Measurements from ENCODE around the gene ATG14.

The ATG14 gene

GRCh38 chr14:55448141-55448614, 36.5 kb upstream of the ATG14 start:
- no peaks in the 10 kb centered on the region for H3K27me3 ChIP-seq (ENCODE audit: control insufficient read depth, insufficient read depth, low read length)
- H3K9me3 ChIP-seq (ENCODE audit: control insufficient read depth, low read length) = no peaks in the 10 kb centered on the region
- no peak overlapping the region for H3K9ac ChIP-seq (ENCODE audit: low read length)
- no peak overlapping the region for H3K4me3 ChIP-seq (ENCODE audit: low read length)
- no peaks in the 10 kb centered on the region for H3K36me3 ChIP-seq (ENCODE audit: control insufficient read depth, insufficient read depth, low read length)
- peaks cover 26% of the 10 kb centered on the region for H3K4me1 ChIP-seq (ENCODE audit: control insufficient read depth, insufficient read depth, low read length)

DNA sequence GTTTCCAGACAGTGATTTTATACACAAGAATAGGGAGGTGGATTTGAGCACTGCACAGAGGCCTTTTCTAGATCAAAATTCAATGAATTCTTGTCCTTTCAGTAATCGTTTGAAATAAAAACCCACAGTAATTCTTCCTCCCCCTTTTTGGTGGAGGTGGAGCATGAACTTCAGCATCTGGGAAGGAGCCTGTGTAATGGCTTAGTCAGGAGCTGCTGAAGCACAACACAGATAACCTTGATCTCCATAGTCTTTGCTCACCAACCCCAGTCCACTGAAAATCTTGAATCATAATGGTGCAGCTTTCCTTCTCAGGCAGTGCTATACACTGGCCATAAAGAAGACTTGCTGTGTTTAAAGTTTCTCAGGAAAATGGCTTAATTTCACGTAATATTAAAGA, 35.2 kb upstream of the ATG14 start:
- no peak overlapping the region for H3K4me3 ChIP-seq (ENCODE audit: low read length)
- H3K4me1 ChIP-seq (ENCODE audit: control insufficient read depth, insufficient read depth, low read length) = peaks cover 26% of the 10 kb centered on the region
- no peak overlapping the region for H3K9ac ChIP-seq (ENCODE audit: low read length)
- H3K36me3 ChIP-seq (ENCODE audit: control insufficient read depth, insufficient read depth, low read length) = no peaks in the 10 kb centered on the region
- H3K27me3 ChIP-seq (ENCODE audit: control insufficient read depth, insufficient read depth, low read length) = no peaks in the 10 kb centered on the region
- no peaks in the 10 kb centered on the region for H3K9me3 ChIP-seq (ENCODE audit: control insufficient read depth, low read length)

- H3K9me3 ChIP-seq (ENCODE audit: control insufficient read depth, low read length) = no peaks in the 10 kb centered on the region
- H3K4me1 ChIP-seq (ENCODE audit: control insufficient read depth, insufficient read depth, low read length) = peaks cover 20% of the 10 kb centered on the region
- no peaks in the 10 kb centered on the region for H3K36me3 ChIP-seq (ENCODE audit: control insufficient read depth, insufficient read depth, low read length)
- H3K9ac ChIP-seq (ENCODE audit: low read length) = no peak overlapping the region
- no peak overlapping the region for H3K4me3 ChIP-seq (ENCODE audit: low read length)
- H3K27me3 ChIP-seq (ENCODE audit: control insufficient read depth, insufficient read depth, low read length) = no peaks in the 10 kb centered on the region
These were observed 34.6 kb upstream of the ATG14 start for GRCh38 chr14:55446127-55446736.

DNA sequence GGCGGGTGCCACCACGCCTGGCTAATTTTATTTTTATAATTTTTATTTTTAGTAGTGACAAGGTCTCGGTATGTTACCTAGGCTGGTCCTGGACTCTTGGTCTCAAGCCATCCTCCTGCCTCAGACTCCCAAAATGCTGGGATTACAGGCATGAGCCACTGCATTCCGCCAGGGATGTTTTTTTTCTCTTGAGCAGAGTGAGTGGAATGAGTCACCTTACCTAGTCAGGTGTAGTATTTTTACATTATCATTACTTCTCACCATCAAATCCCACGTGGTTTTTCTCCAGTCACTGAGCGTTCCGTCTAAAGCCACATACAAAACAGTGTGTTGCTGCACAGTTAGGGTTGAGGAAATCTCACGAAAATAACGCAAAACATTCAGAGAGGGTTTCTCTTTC, 29.7 kb upstream of the ATG14 start:
- Histone ChIP-seq H3K4me1 (ENCODE audit: control insufficient read depth, insufficient read depth, low read length) (no peaks in the 10 kb centered on the region), H3K9me3 (ENCODE audit: control insufficient read depth, low read length) (no peaks in the 10 kb centered on the region), H3K27me3 (ENCODE audit: control insufficient read depth, insufficient read depth, low read length) (peaks cover 4% of the 10 kb centered on the region), H3K4me3 (ENCODE audit: low read length) (no peak overlapping the region), H3K9ac (ENCODE audit: low read length) (no peak overlapping the region), H3K36me3 (ENCODE audit: control insufficient read depth, insufficient read depth, low read length) (no peaks in the 10 kb centered on the region)

DNA sequence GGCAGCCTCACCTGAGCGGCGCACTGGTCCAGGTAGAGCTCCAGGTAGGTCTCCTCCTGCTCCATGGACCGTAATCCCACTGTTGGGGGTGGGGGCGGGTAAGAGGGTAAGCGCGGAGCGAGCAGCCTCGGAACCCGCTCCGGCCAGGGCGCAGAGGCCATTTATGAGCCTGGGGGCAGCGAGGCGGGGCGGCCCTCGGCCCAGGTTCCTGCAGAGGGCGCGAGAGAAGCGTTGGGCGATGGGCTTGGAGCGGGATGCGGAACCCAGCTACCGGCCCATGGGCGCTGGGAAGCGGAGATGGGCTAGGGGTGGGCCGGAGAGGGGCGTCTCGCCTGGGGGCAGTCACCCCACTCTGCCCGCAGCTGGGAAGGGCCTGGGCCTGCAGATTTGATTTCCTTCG, 28.8 kb upstream of the ATG14 start, which contains the start of gene TBPL2:
Gene TBPL2, minus strand, starts transcription at position 232 of the 400 bp plus-strand sequence. Its CDS starts 167 bp downstream, at position 65.
- H3K36me3 ChIP-seq (ENCODE audit: control insufficient read depth, insufficient read depth, low read length) = no peaks in the 10 kb centered on the region
- no peak within 1 kb of the TSS for H3K9ac ChIP-seq (ENCODE audit: low read length)
- H3K4me1 ChIP-seq (ENCODE audit: control insufficient read depth, insufficient read depth, low read length) = no peaks in the 10 kb centered on the region
- no peak within 1 kb of the TSS for H3K4me3 ChIP-seq (ENCODE audit: low read length)
- peaks cover 4% of the 10 kb centered on the region for H3K27me3 ChIP-seq (ENCODE audit: control insufficient read depth, insufficient read depth, low read length)
- no peaks in the 10 kb centered on the region for H3K9me3 ChIP-seq (ENCODE audit: control insufficient read depth, low read length)

DNA sequence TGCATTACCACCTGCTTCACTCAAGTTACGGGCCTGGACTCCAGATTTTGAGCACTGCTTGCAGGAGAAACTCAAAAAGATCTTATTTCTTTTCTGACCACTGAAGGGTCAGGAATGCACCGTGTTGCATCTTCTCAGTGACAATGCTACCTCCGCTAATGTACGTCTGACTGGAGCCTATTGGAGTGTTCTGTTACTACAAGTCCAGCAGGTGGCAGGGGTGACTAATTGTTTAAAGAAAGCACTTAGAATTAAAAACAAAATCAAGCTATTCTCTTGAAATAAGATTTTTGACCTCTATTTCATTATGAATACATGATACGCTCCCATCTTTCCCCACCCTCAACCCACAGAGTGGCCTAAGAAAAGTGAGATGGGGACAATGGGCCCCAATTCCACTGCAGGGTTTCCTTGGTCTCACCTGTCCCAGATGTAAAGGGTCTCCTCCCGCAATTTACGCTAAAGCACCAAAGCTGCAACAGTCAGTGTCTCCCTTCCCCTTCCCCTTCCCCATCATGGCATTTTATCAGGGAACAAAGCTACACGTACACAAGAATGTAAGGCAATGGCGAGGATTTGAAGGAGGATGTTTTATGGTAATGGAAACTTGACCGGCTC, 26.5 kb upstream of the ATG14 start:
- Histone ChIP-seq H3K9me3 (ENCODE audit: control insufficient read depth, low read length) (no peaks in the 10 kb centered on the region), H3K4me1 (ENCODE audit: control insufficient read depth, insufficient read depth, low read length) (no peaks in the 10 kb centered on the region), H3K36me3 (ENCODE audit: control insufficient read depth, insufficient read depth, low read length) (no peaks in the 10 kb centered on the region), H3K27me3 (ENCODE audit: control insufficient read depth, insufficient read depth, low read length) (peaks cover 4% of the 10 kb centered on the region), H3K4me3 (ENCODE audit: low read length) (no peak overlapping the region), H3K9ac (ENCODE audit: low read length) (no peak overlapping the region)

DNA sequence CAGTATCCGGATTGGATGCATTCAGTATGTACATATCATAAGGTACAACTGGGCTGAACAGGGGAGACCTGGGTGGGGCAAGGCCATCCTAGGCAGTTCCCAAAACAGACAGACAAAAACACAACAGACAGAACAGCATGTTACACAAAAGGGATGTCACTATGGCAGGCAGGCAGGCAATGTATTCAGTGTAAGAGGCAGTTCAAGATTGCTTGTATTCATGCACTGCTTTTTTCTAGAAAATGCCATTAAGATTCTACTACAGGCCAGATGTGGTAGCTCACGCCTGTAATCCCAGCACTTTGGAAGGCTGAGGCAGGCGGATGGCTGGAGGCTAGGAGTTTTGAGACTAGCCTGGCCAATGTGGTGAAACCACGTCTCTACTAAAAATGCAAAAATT, 25.3 kb upstream of the ATG14 start:
- H3K27me3 ChIP-seq (ENCODE audit: control insufficient read depth, insufficient read depth, low read length) = peaks cover 4% of the 10 kb centered on the region
- H3K4me1 ChIP-seq (ENCODE audit: control insufficient read depth, insufficient read depth, low read length) = no peaks in the 10 kb centered on the region
- no peak overlapping the region for H3K4me3 ChIP-seq (ENCODE audit: low read length)
- no peak overlapping the region for H3K9ac ChIP-seq (ENCODE audit: low read length)
- no peaks in the 10 kb centered on the region for H3K9me3 ChIP-seq (ENCODE audit: control insufficient read depth, low read length)
- H3K36me3 ChIP-seq (ENCODE audit: control insufficient read depth, insufficient read depth, low read length) = no peaks in the 10 kb centered on the region

DNA sequence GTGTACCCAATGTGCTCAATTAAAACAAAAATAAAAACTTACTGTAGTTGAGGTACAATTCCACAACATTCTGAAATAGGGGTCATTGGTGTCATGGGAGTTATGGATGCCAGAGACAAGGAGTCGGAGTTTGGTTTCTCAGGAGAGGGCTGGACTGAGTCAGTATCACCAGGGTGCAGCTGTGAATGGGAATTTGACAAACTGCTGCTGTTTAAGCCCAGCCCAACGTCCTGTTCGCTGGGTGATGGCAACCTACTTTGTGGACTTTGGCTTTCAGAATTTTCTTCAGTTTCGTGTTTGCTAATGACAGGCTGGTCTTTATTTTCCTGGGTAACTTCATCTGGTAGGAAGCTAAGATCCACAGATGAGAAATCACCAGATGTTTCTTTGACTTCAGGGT, 24.9 kb upstream of the ATG14 start:
- no peaks in the 10 kb centered on the region for H3K9me3 ChIP-seq (ENCODE audit: control insufficient read depth, low read length)
- H3K9ac ChIP-seq (ENCODE audit: low read length) = no peak overlapping the region
- no peak overlapping the region for H3K4me3 ChIP-seq (ENCODE audit: low read length)
- H3K27me3 ChIP-seq (ENCODE audit: control insufficient read depth, insufficient read depth, low read length) = peaks cover 4% of the 10 kb centered on the region
- H3K4me1 ChIP-seq (ENCODE audit: control insufficient read depth, insufficient read depth, low read length) = no peaks in the 10 kb centered on the region
- no peaks in the 10 kb centered on the region for H3K36me3 ChIP-seq (ENCODE audit: control insufficient read depth, insufficient read depth, low read length)

- no peak overlapping the region for H3K4me3 ChIP-seq (ENCODE audit: low read length)
- no peaks in the 10 kb centered on the region for H3K36me3 ChIP-seq (ENCODE audit: control insufficient read depth, insufficient read depth, low read length)
- peaks cover 4% of the 10 kb centered on the region for H3K27me3 ChIP-seq (ENCODE audit: control insufficient read depth, insufficient read depth, low read length)
- H3K9me3 ChIP-seq (ENCODE audit: control insufficient read depth, low read length) = no peaks in the 10 kb centered on the region
- H3K9ac ChIP-seq (ENCODE audit: low read length) = no peak overlapping the region
- peaks cover 6% of the 10 kb centered on the region for H3K4me1 ChIP-seq (ENCODE audit: control insufficient read depth, insufficient read depth, low read length)
These were observed 23.2 kb upstream of the ATG14 start for GRCh38 chr14:55434805-55435174.

DNA sequence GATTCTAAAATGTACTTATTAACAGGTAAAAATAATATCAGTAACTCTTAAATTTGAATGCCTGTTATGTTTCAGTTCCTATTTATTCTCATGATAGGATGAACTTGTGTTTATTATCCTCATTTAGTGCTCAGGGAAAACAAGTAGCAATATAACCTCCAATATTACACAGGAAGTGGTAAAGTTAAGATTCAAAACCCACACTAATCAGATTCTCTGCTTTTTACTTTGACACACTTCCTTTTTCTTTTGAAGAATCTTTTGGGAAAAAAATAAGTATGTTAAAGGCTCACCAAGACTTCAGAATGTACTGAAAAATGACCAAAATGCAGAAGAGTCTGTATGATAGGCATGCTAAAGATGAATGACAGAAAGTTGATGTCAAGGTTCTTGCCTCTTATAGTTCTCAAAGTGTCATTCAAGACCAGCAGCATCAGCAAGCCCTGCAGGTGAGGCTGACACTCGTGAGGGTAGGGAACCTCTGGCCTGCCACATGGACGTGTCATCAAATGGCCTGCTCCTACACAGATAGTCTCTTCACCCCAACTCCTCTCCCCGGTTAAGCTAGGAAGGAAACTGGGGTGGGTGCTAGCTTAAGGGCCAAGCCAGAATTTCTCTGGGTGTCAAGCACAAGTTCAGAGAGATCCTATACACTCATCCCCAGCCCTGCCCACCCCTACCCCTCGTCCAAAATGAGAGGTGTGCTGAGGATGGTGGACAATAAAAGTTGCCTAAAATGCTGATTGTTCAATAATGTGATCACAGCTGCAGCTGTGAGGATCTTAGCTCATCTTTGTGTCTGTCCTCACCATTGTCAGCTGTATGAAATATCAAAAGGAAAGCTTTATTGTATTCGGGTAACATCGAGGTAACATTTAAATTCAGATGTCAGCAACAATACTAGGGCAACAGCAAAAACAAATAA, 22.5 kb upstream of the ATG14 start:
- no peak overlapping the region for H3K4me3 ChIP-seq (ENCODE audit: low read length)
- H3K9ac ChIP-seq (ENCODE audit: low read length) = no peak overlapping the region
- no peaks in the 10 kb centered on the region for H3K9me3 ChIP-seq (ENCODE audit: control insufficient read depth, low read length)
- H3K27me3 ChIP-seq (ENCODE audit: control insufficient read depth, insufficient read depth, low read length) = peaks cover 4% of the 10 kb centered on the region
- H3K36me3 ChIP-seq (ENCODE audit: control insufficient read depth, insufficient read depth, low read length) = no peaks in the 10 kb centered on the region
- H3K4me1 ChIP-seq (ENCODE audit: control insufficient read depth, insufficient read depth, low read length) = peaks cover 6% of the 10 kb centered on the region

DNA sequence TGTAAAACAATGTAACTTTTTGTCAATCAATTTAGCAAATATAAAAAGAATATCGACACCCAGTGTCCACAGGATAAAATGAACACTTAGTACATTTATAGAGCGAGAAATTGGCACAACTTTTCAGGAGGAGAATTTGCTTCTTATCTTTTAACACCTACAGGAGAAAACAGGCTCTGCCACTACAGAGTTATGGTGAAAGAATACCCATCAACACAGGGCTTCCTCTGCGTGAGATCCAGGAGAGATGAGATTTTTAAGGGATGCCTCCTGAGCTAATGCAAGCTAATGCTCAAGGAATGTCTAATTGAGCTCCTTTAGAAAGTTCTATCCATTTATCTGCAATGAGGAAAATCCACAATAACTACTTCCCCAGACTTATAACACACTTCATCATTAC, 21.0 kb upstream of the ATG14 start:
- Histone ChIP-seq H3K27me3 (ENCODE audit: control insufficient read depth, insufficient read depth, low read length) (no peaks in the 10 kb centered on the region), H3K9ac (ENCODE audit: low read length) (no peak overlapping the region), H3K4me1 (ENCODE audit: control insufficient read depth, insufficient read depth, low read length) (peaks cover 6% of the 10 kb centered on the region), H3K4me3 (ENCODE audit: low read length) (no peak overlapping the region), H3K36me3 (ENCODE audit: control insufficient read depth, insufficient read depth, low read length) (no peaks in the 10 kb centered on the region), H3K9me3 (ENCODE audit: control insufficient read depth, low read length) (no peaks in the 10 kb centered on the region)
